OCI-LY1 (cell line): ENCODE data around the gene RBM34.

Source experiments
- H2AFZ ChIP-seq: fragments of 200-600 bp; sonication (generic), shearing (Covaris generic); 2 replicates; pipeline ENCODE4 v1.6.0; 2014; ENCODE audit warnings: antibody characterized with exemption, mild to moderate bottlenecking, low read length
- H3F3A ChIP-seq: fragments of 200-600 bp; sonication (generic), shearing (Covaris generic); 2 replicates; pipeline ENCODE4 v1.6.0; 2014; ENCODE audit warnings: mild to moderate bottlenecking, antibody characterized with exemption, low read length, moderate library complexity; ENCODE audit not compliant: insufficient read depth
- H3K27ac ChIP-seq: fragments of 200-600 bp; sonication (generic); 2 replicates; pipeline ENCODE4 v1.5.1; 2014; ENCODE audit warnings: low read length, mixed run types, mild to moderate bottlenecking, low read depth; ENCODE audit not compliant: poor library complexity, severe bottlenecking
- H3K27me3 ChIP-seq: fragments of 200-600 bp; sonication (generic); 2 replicates; pipeline ENCODE4 v1.6.0; 2014; ENCODE audit warnings: antibody characterized with exemption, mild to moderate bottlenecking, low read length, moderate library complexity; ENCODE audit not compliant: insufficient read depth
- H3K36me3 ChIP-seq: fragments of 200-600 bp; sonication (generic); 2 replicates; pipeline ENCODE4 v1.6.1; 2014; ENCODE audit warnings: mild to moderate bottlenecking, antibody characterized with exemption, low read length, moderate library complexity, mixed read lengths; ENCODE audit not compliant: insufficient read depth
- H3K4me1 ChIP-seq: fragments of 200-600 bp; sonication (generic); 2 replicates; pipeline ENCODE4 v1.5.1; 2014; ENCODE audit warnings: mild to moderate bottlenecking, low read length, moderate library complexity; ENCODE audit not compliant: insufficient read depth, severe bottlenecking
- H3K4me2 ChIP-seq: fragments of 200-600 bp; sonication (generic), shearing (Covaris generic); 2 replicates; pipeline ENCODE4 v1.6.1; 2014; ENCODE audit warnings: low read length
- H3K4me3 ChIP-seq: fragments of 200-600 bp; sonication (generic); 2 replicates; pipeline ENCODE4 v1.5.1; 2014; ENCODE audit warnings: low read length, low read depth, mild to moderate bottlenecking, mixed read lengths; ENCODE audit not compliant: poor library complexity, severe bottlenecking
- H3K79me2 ChIP-seq: fragments of 200-600 bp; shearing (Covaris generic); 2 replicates; pipeline ENCODE4 v1.6.1; 2016; ENCODE audit warnings: mixed run types, low read length, mixed read lengths; ENCODE audit not compliant: insufficient read depth
- H3K9ac ChIP-seq: fragments of 200-600 bp; sonication (generic), shearing (Covaris generic); 2 replicates; pipeline ENCODE4 v1.6.1; 2014; ENCODE audit warnings: mild to moderate bottlenecking, low read length, mixed read lengths
- H3K9me2 ChIP-seq: fragments of 200-600 bp; sonication (generic), shearing (Covaris generic); 2 replicates; pipeline ENCODE4 v1.6.1; 2014; ENCODE audit warnings: low read depth, mild to moderate bottlenecking, low read length, mixed read lengths
- H3K9me3 ChIP-seq: fragments of 200-600 bp; shearing (Covaris generic); 2 replicates; pipeline ENCODE4 v1.6.1; 2014; ENCODE audit warnings: low read length, mixed read lengths
- H4K20me1 ChIP-seq: fragments of 200-600 bp; sonication (generic), shearing (Covaris generic); 2 replicates; pipeline ENCODE4 v1.6.0; 2016; ENCODE audit warnings: mild to moderate bottlenecking, low read length; ENCODE audit not compliant: insufficient read depth
- EZH2 ChIP-seq: fragments of 200-600 bp; sonication (generic), shearing (Covaris generic); IDR thresholded peaks from 2 replicates; pipeline ENCODE4 v1.8.0; 2017; ENCODE audit warnings: borderline replicate concordance, mixed run types, mild to moderate bottlenecking, antibody characterized with exemption, low read length, moderate library complexity, mixed read lengths
- TF ChIP-seq, protein P1 (sequence below): fragments of 200-600 bp; sonication (generic), shearing (Covaris generic); IDR thresholded peaks from 2 replicates; pipeline ENCODE4 v1.5.1; 2017; ENCODE audit warnings: mild to moderate bottlenecking, antibody characterized with exemption, low read length, moderate library complexity, mixed read lengths

The RBM34 gene

DNA sequence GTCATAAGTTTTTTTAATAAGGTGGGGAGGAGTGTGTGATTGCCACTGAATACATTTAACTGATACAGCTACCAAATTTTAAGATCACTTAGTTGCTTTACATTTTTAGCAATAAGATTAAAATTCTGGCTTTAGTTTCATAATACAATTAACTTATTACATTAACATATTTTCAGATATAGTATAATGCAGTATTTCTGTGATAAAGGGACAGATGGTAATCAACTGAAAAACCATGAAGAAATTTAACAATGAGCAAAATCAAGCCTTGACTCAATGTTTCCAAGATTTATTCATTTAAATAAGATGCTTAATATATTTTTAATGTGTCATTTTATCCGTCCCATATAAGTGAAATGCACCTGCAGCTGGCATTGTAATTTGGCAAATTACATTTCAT is 36.4 kb downstream of the RBM34 start:
- Histone ChIP-seq H3K27ac (no peak overlapping the region), H3K9me2 (no peaks in the 10 kb centered on the region), H3K9me3 (no peaks in the 10 kb centered on the region), H3K4me3 (no peak overlapping the region), H3K27me3 (no peaks in the 10 kb centered on the region), H3K9ac (no peak overlapping the region), H2AFZ (no peak overlapping the region), H3K79me2 (peaks cover 76% of the 10 kb centered on the region), H4K20me1 (no peaks in the 10 kb centered on the region), H3K4me2 (no peak overlapping the region), H3K4me1 (peaks cover 27% of the 10 kb centered on the region), H3K36me3 (peaks cover 74% of the 10 kb centered on the region), H3F3A (no peaks in the 10 kb centered on the region)
- TF ChIP-seq, protein P1, sequence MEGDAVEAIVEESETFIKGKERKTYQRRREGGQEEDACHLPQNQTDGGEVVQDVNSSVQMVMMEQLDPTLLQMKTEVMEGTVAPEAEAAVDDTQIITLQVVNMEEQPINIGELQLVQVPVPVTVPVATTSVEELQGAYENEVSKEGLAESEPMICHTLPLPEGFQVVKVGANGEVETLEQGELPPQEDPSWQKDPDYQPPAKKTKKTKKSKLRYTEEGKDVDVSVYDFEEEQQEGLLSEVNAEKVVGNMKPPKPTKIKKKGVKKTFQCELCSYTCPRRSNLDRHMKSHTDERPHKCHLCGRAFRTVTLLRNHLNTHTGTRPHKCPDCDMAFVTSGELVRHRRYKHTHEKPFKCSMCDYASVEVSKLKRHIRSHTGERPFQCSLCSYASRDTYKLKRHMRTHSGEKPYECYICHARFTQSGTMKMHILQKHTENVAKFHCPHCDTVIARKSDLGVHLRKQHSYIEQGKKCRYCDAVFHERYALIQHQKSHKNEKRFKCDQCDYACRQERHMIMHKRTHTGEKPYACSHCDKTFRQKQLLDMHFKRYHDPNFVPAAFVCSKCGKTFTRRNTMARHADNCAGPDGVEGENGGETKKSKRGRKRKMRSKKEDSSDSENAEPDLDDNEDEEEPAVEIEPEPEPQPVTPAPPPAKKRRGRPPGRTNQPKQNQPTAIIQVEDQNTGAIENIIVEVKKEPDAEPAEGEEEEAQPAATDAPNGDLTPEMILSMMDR = no peak
- TF ChIP-seq EZH2 = no peak

DNA sequence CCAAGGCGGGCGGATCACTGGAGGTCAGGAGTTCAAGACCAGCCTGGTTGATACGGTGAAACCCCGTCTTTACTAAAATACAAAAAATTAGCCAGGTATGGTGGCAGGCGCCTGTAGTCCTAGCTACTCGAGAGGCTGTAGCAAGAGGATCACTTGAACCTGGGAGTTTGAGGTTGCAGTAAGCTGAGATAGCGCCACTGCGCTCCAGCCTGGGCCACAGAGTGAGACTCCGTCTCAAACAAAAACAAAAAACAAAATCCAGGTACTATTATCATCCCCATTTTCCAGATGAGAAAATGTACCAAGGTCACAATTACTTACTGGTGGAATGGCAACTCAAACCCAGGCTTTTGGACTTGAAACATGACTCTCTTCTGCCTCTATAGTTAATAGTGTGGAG is 36.9 kb downstream of the RBM34 start:
- H3K4me2 ChIP-seq = no peak overlapping the region

DNA sequence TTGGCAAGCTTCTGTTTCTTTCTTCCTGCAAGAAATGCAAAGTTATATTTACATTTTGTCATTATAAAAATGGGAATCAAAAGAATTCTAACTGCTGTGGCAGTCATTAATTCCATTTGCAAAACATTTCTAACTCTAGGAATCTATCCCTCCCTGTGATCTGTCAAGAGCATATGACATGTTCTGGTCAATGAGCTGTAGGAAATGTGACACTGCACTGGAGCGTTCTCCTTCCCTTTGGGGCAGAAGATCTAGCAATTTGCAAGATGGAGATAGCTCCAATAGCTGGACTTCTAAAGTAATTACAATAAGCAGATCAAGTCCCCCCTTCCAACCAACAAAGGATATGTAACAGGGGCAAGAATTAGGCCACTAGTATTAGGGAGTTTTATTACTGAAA is 38.7 kb downstream of the RBM34 start:
- H3K9me3 ChIP-seq = no peaks in the 10 kb centered on the region
- no peaks in the 10 kb centered on the region for H3F3A ChIP-seq
- no peak overlapping the region for H3K9ac ChIP-seq
- H3K9me2 ChIP-seq = no peaks in the 10 kb centered on the region
- H4K20me1 ChIP-seq = no peaks in the 10 kb centered on the region
- no peak overlapping the region for H3K27ac ChIP-seq
- no peak overlapping the region for H3K4me3 ChIP-seq
- H3K4me1 ChIP-seq = peaks cover 18% of the 10 kb centered on the region
- H3K36me3 ChIP-seq = peaks cover 85% of the 10 kb centered on the region
- H3K27me3 ChIP-seq = no peaks in the 10 kb centered on the region
- peaks cover 67% of the 10 kb centered on the region for H3K79me2 ChIP-seq
- H3K4me2 ChIP-seq = no peak overlapping the region
- no peak for TF ChIP-seq EZH2
- TF ChIP-seq, protein P1 = no peak
- no peak overlapping the region for H2AFZ ChIP-seq

More for the DNA sequence above, 36.9 kb downstream of the RBM34 start:
- no peaks in the 10 kb centered on the region for H3K27me3 ChIP-seq
- H3K9me3 ChIP-seq = no peaks in the 10 kb centered on the region
- H3K79me2 ChIP-seq = peaks cover 76% of the 10 kb centered on the region
- peaks cover 79% of the 10 kb centered on the region for H3K36me3 ChIP-seq
- H3K4me3 ChIP-seq = no peak overlapping the region
- H3K4me1 ChIP-seq = peaks cover 25% of the 10 kb centered on the region
- H3K9me2 ChIP-seq = no peaks in the 10 kb centered on the region
- H2AFZ ChIP-seq = no peak overlapping the region
- no peak overlapping the region for H3K27ac ChIP-seq
- no peak overlapping the region for H3K9ac ChIP-seq
- TF ChIP-seq, protein P1 = no peak
- no peak for TF ChIP-seq EZH2
- no peaks in the 10 kb centered on the region for H4K20me1 ChIP-seq
- no peaks in the 10 kb centered on the region for H3F3A ChIP-seq
